GM20431 (cell line): ENCODE data around the gene SDCBP2.
"Not testable (repeated sequence)": the region's sequence is repeated elsewhere in the genome, so short reads cannot be mapped to it uniquely, and the experiment has no call there.

ENCODE experiments used
- in situ Hi-C: fragments of 300-500 bp; cut with MseI, MboI; formaldehyde crosslinking; loops from one replicate; pipeline ENCODE4 v1.15.0; 2020; ENCODE audit warnings: low sequenced_read_pairs; ENCODE audit not compliant: unreplicated experiment

Gene SDCBP2

GRCh38 chr20:1362484-1362883, 33.5 kb upstream of the SDCBP2 start:
- in situ Hi-C loops: no loop called here

- in situ Hi-C loops: no loop called here
Observed at GRCh38 chr20:1360094-1360846, 31.3 kb upstream of the SDCBP2 start.

- in situ Hi-C loops: no loop called here
Observed at GRCh38 chr20:1357921-1358671, 29.2 kb upstream of the SDCBP2 start.

GRCh38 chr20:1353956-1354355, 25.0 kb upstream of the SDCBP2 start:
- in situ Hi-C loops: no loop called here

- in situ Hi-C loops: no loop called here
Observed at GRCh38 chr20:1346315-1346969, 17.5 kb upstream of the SDCBP2 start.

- in situ Hi-C loops: no loop called here
Observed at GRCh38 chr20:1345756-1346093, 16.8 kb upstream of the SDCBP2 start.

GRCh38 chr20:1345030-1345755, 16.3 kb upstream of the SDCBP2 start:
- in situ Hi-C loops: no loop called here

- in situ Hi-C loops: not testable (repeated sequence)
Observed at GRCh38 chr20:1343446-1344124, 14.6 kb upstream of the SDCBP2 start.

- in situ Hi-C loops: no loop called here
Observed at GRCh38 chr20:1341561-1342265, 12.8 kb upstream of the SDCBP2 start.

- in situ Hi-C loops: no loop called here
Observed at GRCh38 chr20:1338801-1339200, 9.9 kb upstream of the SDCBP2 start.

GRCh38 chr20:1338096-1338495, 9.2 kb upstream of the SDCBP2 start:
- in situ Hi-C loops: no loop called here

- in situ Hi-C loops: no loop called here
Observed at GRCh38 chr20:1337441-1337840, 8.5 kb upstream of the SDCBP2 start.

GRCh38 chr20:1336699-1337367, 7.9 kb upstream of the SDCBP2 start:
- in situ Hi-C loops: no loop called here

- in situ Hi-C loops: no loop called here
Observed at GRCh38 chr20:1335961-1336698, 7.2 kb upstream of the SDCBP2 start.

- in situ Hi-C loops: no loop called here
Observed at GRCh38 chr20:1334761-1335160, 5.8 kb upstream of the SDCBP2 start.

- in situ Hi-C loops: no loop called here
Observed at GRCh38 chr20:1334370-1334731, 5.4 kb upstream of the SDCBP2 start.

GRCh38 chr20:1333462-1334369, 4.8 kb upstream of the SDCBP2 start:
- in situ Hi-C loops: no loop called here
